GM10266 (cell line): Measurements from ENCODE around the gene ELP1.

Source experiments
- DNase-seq: peaks from one replicate; pipeline ENCODE4 v3.0.0; 2012; ENCODE audit errors: extremely low spot score
- CTCF ChIP-seq: IDR thresholded peaks from 2 replicates; pipeline ENCODE4 v1.5.1; 2012; ENCODE audit warnings: mild to moderate bottlenecking, low read depth; ENCODE audit not compliant: control insufficient read depth, insufficient read depth; ENCODE audit errors: missing control alignments

Gene ELP1

DNA sequence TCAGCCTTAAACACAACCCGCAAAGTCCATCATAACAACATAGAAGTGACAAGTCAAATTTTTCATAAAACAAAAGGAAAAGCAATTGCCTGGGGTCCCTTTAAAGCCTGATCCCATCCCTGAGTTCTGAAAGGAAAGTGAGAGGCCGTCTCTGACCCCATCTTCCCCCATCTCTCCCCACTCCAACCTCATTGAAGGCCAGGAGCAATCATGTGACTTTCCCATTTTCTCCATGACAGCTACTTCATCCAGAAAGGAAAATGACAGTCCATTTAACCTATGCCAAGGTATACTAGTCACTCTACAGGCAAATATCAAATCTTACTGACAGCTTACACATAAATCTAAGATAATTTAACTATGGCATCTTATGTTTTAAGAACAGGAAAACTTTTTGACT is 56.4 kb downstream of the ELP1 start:
- TF ChIP-seq CTCF: no peak
- no peak for DNase-seq

- no peak for DNase-seq
- no peak for TF ChIP-seq CTCF
These were observed 57.5 kb downstream of the ELP1 start for GRCh38 chr9:108876425-108876824.

DNA sequence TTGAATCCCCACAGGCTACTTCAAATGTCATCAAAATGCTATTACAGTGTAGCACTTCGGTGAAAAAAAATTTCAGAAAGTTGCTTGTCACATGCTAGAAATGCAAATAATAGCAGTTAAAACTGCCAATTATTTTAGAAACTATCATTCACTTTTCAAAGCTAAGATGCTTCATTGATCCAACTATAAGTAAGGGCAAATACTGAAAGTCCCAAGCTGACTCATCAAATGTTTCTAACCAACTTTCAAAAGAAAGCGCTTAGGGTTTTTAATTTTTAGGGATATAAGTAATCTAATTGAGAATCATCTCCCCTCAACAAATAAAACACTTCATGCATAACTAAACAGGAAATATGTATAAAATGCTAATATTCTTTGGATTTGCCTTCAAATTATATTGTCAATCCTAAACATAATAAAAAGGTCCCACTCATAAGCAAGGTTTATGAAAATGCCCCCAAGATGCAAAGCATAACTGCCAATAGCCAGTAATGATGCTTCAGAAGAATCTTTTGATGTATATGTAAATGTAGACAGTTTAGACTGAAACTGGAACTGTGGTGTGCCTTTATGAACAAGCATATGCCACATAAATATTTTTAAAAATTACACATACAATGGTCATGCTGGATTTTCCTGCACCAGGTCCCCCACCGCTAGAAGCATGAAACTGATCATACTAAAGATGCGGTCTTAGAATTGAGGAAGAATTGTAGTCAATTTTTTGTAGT is 59.7 kb downstream of the ELP1 start:
- DNase-seq: no peak
- TF ChIP-seq CTCF: no peak

GRCh38 chr9:108869092-108869725 is 64.7 kb downstream of the ELP1 start:
- no peak for TF ChIP-seq CTCF
- DNase-seq: no peak

GRCh38 chr9:108867829-108868228 is 66.1 kb downstream of the ELP1 start:
- DNase-seq: no peak
- TF ChIP-seq CTCF: no peak

DNA sequence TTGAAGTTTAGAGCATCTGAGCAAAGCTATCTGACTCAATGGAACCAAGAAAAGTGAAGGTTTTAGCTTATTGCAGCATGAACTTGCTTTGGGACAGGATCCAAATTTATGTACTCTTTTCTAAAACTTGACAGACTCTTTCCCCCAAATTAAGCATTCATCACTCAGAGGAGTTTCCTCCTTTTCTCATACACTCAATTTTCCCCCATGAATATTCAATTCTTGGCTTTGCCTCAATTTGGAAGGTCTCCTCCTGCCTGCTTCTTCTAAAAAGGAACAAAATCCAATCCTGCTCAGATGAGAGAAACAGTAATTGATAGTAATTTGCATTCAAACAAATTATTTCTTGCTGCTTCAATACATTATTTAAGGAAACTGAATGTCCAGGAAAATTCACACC is 66.8 kb downstream of the ELP1 start:
- DNase-seq: no peak

More for the DNA sequence above, 66.8 kb downstream of the ELP1 start:
- no peak for TF ChIP-seq CTCF
